Stomach smooth muscle (tissue), 2 donors: ENCODE data around the gene PDLIM7.

Experiments
- H3K27ac ChIP-seq: one replicate; pipeline ENCODE4 v1.7.0; 2013; ENCODE audit warnings: mild to moderate bottlenecking, low read length, inconsistent platforms
- H3K27me3 ChIP-seq, 2 donors: one replicate each; pipeline ENCODE4 v1.7.0; 2013; ENCODE audit warnings: low read length in 2 of 2; ENCODE audit not compliant: insufficient read depth in 2 of 2, control insufficient read depth in 1 of 2
- H3K36me3 ChIP-seq, 2 donors: one replicate each; pipeline ENCODE4 v1.7.0; 2013; ENCODE audit warnings: low read length in 2 of 2; ENCODE audit not compliant: control insufficient read depth in 2 of 2, insufficient read depth in 2 of 2
- H3K4me1 ChIP-seq: one replicate; pipeline ENCODE4 v1.7.0; 2013; ENCODE audit warnings: low read length; ENCODE audit not compliant: control insufficient read depth, insufficient read depth
- H3K4me3 ChIP-seq, 2 donors: one replicate each; pipeline ENCODE4 v1.7.0; 2013; ENCODE audit warnings: low read length in 2 of 2
- H3K9ac ChIP-seq, 2 donors: one replicate each; pipeline ENCODE4 v1.7.0; 2013; ENCODE audit warnings: low read length in 2 of 2, mild to moderate bottlenecking in 1 of 2
- H3K9me3 ChIP-seq, 2 donors: one replicate each; pipeline ENCODE4 v1.7.0; 2013; ENCODE audit warnings: low read length in 2 of 2; ENCODE audit not compliant: control insufficient read depth in 2 of 2
- donor health status: healthy.
- donor health status: Pancreatic carcinoma.

The PDLIM7 gene

DNA sequence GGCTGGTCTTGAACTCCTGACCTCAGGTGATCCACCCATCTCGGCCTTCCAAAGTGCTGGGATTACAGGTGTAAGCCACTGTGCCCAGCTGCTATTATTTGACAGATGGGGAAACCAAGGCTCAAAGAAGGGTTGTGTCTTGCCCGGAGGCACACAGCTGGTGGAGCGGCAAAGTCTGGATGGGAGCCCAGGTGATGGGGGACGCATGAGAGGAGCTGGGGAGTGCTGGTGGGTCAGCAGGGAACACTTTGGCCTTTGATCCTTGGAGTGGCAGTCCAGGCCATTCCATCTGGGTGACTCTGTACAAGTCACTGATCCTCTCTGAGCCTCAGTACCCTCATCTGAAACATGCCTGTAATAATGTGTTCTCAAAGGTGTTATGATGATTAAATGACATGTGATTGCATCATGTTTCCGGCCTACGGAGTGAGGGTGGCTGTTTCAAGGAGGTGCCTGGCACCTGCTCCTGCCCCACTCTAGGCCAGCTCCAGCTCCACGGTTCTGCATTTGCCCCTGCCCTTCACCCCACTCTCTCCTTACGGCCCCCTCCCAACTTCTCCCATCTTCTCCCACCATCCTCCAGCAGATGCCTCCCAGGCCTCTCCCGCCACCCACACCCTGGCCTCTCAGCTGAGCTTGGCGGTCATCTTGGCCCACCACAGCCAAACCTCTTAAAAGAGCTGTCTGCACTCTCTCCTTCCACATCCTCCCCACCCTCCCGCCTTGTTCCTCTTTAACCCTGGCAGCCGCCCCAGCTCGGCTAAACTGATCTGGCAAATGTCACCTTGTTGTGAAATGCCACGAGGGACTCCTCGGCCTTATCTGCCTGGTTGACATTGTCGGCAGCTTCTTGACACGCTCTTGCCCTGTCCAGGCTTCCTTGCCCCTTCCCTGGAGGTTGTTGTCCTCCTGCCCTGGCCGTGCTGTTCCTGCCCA is 18.4 kb downstream of the PDLIM7 start:
- H3K36me3 ChIP-seq, result peaks cover 11 to 13% of the 10 kb centered on the region in 2 donors
- H3K4me1 ChIP-seq, result peaks cover 90% of the 10 kb centered on the region
- peak overlapping the region in 1 of 2 donors; percentile 49 for H3K4me3 ChIP-seq
- H3K27ac ChIP-seq, result peak overlapping the region; percentile 91
- peak overlapping the region; percentile 26 to 58 for H3K9ac ChIP-seq
- H3K27me3 ChIP-seq, result no peaks in the 10 kb centered on the region
- H3K9me3 ChIP-seq, result no peaks in the 10 kb centered on the region

DNA sequence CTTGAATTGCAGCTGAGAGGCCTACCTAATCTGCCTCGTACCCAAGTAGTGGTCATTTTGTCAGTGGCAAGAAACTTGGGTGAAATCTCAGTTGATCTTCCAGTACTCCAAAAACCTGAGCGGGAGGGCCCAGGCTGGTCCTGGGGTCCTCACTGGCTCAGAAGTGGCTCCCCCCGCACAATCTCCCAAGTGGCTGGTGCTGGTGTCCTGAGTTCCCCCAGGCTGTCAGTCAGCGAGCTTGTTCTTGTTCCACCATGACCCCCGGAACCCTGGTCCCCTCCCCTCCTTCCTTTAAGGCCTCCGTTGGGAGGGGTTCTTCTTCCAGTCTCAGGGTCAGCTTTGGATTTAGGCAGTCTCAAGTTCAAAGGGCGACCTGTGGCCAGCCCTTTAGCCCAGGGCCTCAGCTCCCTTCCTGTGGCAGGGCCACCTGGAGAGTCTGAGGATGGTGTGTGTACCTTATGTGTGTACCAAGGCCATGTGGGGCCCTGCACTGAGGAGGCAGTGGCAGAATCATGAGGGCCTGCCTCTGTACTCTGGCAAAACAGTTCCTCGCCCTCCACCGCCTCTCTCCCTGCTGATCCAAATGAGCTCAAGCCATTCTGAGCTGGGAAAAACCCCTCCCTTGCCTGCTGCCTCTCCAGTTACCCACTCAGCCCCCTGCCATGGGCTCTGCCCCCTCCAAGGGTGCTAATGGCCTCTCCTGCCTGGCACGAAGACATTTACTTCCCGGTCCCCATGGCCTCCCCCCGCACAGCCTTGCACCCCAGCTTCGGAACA is 19.5 kb downstream of the PDLIM7 start:
- H3K4me1 ChIP-seq, result peaks cover 80% of the 10 kb centered on the region
- H3K27ac ChIP-seq, result peak overlapping the region; percentile 91
- H3K27me3 ChIP-seq, result no peaks in the 10 kb centered on the region
- H3K9ac ChIP-seq, result no peak overlapping the region
- H3K4me3 ChIP-seq, result no peak overlapping the region
- H3K9me3 ChIP-seq, result no peaks in the 10 kb centered on the region
- peaks cover 3 to 7% of the 10 kb centered on the region in 2 donors for H3K36me3 ChIP-seq

- no peak overlapping the region for H3K9ac ChIP-seq
- H3K27ac ChIP-seq, result peak overlapping the region; percentile 91
- no peaks in the 10 kb centered on the region for H3K9me3 ChIP-seq
- peaks cover under 1 to 3% of the 10 kb centered on the region in 2 donors for H3K36me3 ChIP-seq
- H3K27me3 ChIP-seq, result no peaks in the 10 kb centered on the region
- no peak overlapping the region for H3K4me3 ChIP-seq
- peaks cover 82% of the 10 kb centered on the region for H3K4me1 ChIP-seq
Observed at GRCh38 chr5:177476531-177477233, 20.7 kb downstream of the PDLIM7 start.

- H3K36me3 ChIP-seq, result no peaks in the 10 kb centered on the region
- peak overlapping the region; percentile 91 for H3K27ac ChIP-seq
- peaks cover 83% of the 10 kb centered on the region for H3K4me1 ChIP-seq
- no peaks in the 10 kb centered on the region for H3K9me3 ChIP-seq
- peak overlapping the region in 1 of 2 donors; percentile 8 for H3K4me3 ChIP-seq
- H3K9ac ChIP-seq, result no peak overlapping the region
- H3K27me3 ChIP-seq, result no peaks in the 10 kb centered on the region
Observed at GRCh38 chr5:177475563-177476427, 21.6 kb downstream of the PDLIM7 start.

GRCh38 chr5:177474846-177475562 is 22.4 kb downstream of the PDLIM7 start:
- Histone ChIP-seq H3K4me1 (peaks cover 85% of the 10 kb centered on the region), H3K36me3 (no peaks in the 10 kb centered on the region), H3K4me3 (no peak overlapping the region), H3K27me3 (no peaks in the 10 kb centered on the region), H3K9ac (no peak overlapping the region), H3K9me3 (no peaks in the 10 kb centered on the region), H3K27ac (peak overlapping the region; percentile 62)

DNA sequence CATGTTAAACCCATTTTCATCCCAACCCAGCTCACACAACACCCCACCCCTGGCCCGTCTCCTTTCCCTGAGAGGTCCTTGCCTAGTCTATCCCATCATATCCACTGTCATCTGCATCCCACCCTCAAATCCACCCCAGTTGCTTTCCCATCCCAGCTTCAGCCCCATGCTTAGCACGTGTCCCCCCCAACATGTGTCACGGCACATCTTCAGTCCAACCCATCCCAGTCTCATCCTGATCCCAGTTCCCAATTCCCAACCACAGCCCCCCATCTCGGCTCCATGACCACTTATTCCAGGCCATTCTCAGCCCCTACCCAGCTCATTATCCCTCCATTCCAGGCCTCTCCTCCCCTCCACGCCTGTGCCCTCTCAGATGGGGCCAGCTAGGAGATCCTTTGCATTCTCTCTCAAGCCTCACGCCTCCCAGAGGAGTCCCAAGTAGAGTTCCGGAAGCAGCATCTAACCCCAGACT is 23.4 kb downstream of the PDLIM7 start:
- H3K4me1 ChIP-seq, result peaks cover 85% of the 10 kb centered on the region
- peak overlapping the region; percentile 62 for H3K27ac ChIP-seq
- no peaks in the 10 kb centered on the region for H3K9me3 ChIP-seq
- no peaks in the 10 kb centered on the region for H3K27me3 ChIP-seq
- H3K36me3 ChIP-seq, result no peaks in the 10 kb centered on the region
- H3K4me3 ChIP-seq, result peak overlapping the region in 1 of 2 donors; percentile 35
- no peak overlapping the region for H3K9ac ChIP-seq

- no peaks in the 10 kb centered on the region for H3K36me3 ChIP-seq
- H3K4me1 ChIP-seq, result peaks cover 85% of the 10 kb centered on the region
- H3K9ac ChIP-seq, result peak within 1 kb of the TSS; percentile 43 to 55
- H3K27me3 ChIP-seq, result no peaks in the 10 kb centered on the region
- peak within 1 kb of the TSS; percentile 59 to 84 for H3K4me3 ChIP-seq
- peak within 1 kb of the TSS; percentile 62 for H3K27ac ChIP-seq
- H3K9me3 ChIP-seq, result no peaks in the 10 kb centered on the region
Observed at GRCh38 chr5:177473443-177474001, 23.9 kb downstream of the PDLIM7 start, which contains the start of gene DBN1. Gene DBN1, minus strand, starts transcription at chr5:177473634. Its CDS starts 113 bp downstream, at chr5:177473521.

GRCh38 chr5:177472460-177473442 is 24.7 kb downstream of the PDLIM7 start:
- peak overlapping the region; percentile 31 for H3K27ac ChIP-seq
- no peaks in the 10 kb centered on the region for H3K9me3 ChIP-seq
- no peaks in the 10 kb centered on the region for H3K27me3 ChIP-seq
- no peaks in the 10 kb centered on the region for H3K36me3 ChIP-seq
- peak overlapping the region; percentile 59 to 84 for H3K4me3 ChIP-seq
- peaks cover 78% of the 10 kb centered on the region for H3K4me1 ChIP-seq
- H3K9ac ChIP-seq, result peak overlapping the region; percentile 43 to 55
